Keratinocyte (primary cell): ENCODE data around the gene PARD3. TPM values are rescaled to one million over a fixed set of nuclear protein-coding genes. Genes with fewer than 3 reads are reported as not detected.
A peak's percentile ranks its signal among the peaks of the same experiment; 100 is the strongest.

Experiments used
- DNase-seq: peaks from one replicate; pipeline ENCODE4 v3.0.0-alpha.2; 2011; ENCODE audit warnings: low read depth, missing footprints, low spot score
- FAIRE-seq: peaks from 2 replicates; lab custom pipeline; 2011; peaks lifted over from hg19 to GRCh38; lab: Jason Lieb, UNC
- H2AFZ ChIP-seq: 2 replicates; pipeline ENCODE4 v1.6.0; 2012; ENCODE audit warnings: low read length, control low read depth, inconsistent platforms; ENCODE audit not compliant: control insufficient read depth
- H3K27ac ChIP-seq: 2 replicates; pipeline ENCODE4 v1.5.1; 2011; ENCODE audit warnings: low read length; ENCODE audit not compliant: control insufficient read depth, insufficient read depth
- H3K27me3 ChIP-seq: 3 replicates; pipeline ENCODE4 v1.6.0; 2011; ENCODE audit warnings: low read length; ENCODE audit not compliant: control insufficient read depth, insufficient read depth; ENCODE audit errors: extremely low read depth
- H3K36me3 ChIP-seq, 2 experiments: 2 replicates in 1 of 2; 3 replicates in 1 of 2; pipeline ENCODE4 v1.5.1; 2011; ENCODE audit warnings: low read length in 2 of 2, mild to moderate bottlenecking in 1 of 2; ENCODE audit not compliant: control insufficient read depth in 2 of 2, insufficient read depth in 2 of 2; ENCODE audit errors: extremely low read depth in 1 of 2
- H3K4me1 ChIP-seq: 3 replicates; pipeline ENCODE4 v1.5.1; 2011; ENCODE audit warnings: low read length; ENCODE audit not compliant: control insufficient read depth, insufficient read depth; ENCODE audit errors: extremely low read depth
- H3K4me2 ChIP-seq: 3 replicates; pipeline ENCODE4 v1.6.0; 2011; ENCODE audit warnings: low read depth, low read length; ENCODE audit not compliant: control insufficient read depth, insufficient read depth; ENCODE audit errors: extremely low read depth
- H3K4me3 ChIP-seq, 3 experiments: fragments of 200-600 bp in 1 of 3; sonication (generic) in 1 of 3; 2 replicates in 2 of 3; 3 replicates in 1 of 3; pipeline ENCODE4 v1.5.1; 2011 to 2016; ENCODE audit warnings: low read length in 3 of 3, mild to moderate bottlenecking in 3 of 3, control low read depth in 2 of 3, inconsistent platforms in 1 of 3, low read depth in 1 of 3, mixed read lengths in 1 of 3, mixed run types in 1 of 3, moderate library complexity in 1 of 3; ENCODE audit not compliant: control insufficient read depth in 2 of 3, insufficient read depth in 2 of 3; ENCODE audit errors: extremely low read depth in 1 of 3
- H3K79me2 ChIP-seq: 2 replicates; pipeline ENCODE4 v1.6.0; 2012; ENCODE audit warnings: low read length; ENCODE audit not compliant: control insufficient read depth, insufficient read depth
- H3K9ac ChIP-seq: 3 replicates; pipeline ENCODE4 v1.6.0; 2011; ENCODE audit warnings: low read length; ENCODE audit not compliant: control insufficient read depth, insufficient read depth; ENCODE audit errors: extremely low read depth
- H3K9me1 ChIP-seq: 3 replicates; pipeline ENCODE4 v1.6.0; 2011; ENCODE audit warnings: low read length; ENCODE audit not compliant: control insufficient read depth, insufficient read depth; ENCODE audit errors: extremely low read depth
- H3K9me3 ChIP-seq: 2 replicates; pipeline ENCODE4 v1.5.1; 2012; ENCODE audit warnings: low read depth, low read length; ENCODE audit not compliant: control insufficient read depth
- H4K20me1 ChIP-seq: 3 replicates; pipeline ENCODE4 v1.6.0; 2011; ENCODE audit warnings: low read length; ENCODE audit not compliant: control insufficient read depth, insufficient read depth; ENCODE audit errors: extremely low read depth
- EZH2 ChIP-seq: IDR thresholded peaks from one replicate; pipeline ENCODE4 v1.6.1; 2012; ENCODE audit warnings: inconsistent platforms, mild to moderate bottlenecking, low read length, moderate library complexity
- dilution Hi-C: fragments of 300-500 bp; cut with MboI; formaldehyde crosslinking; loops from one replicate; pipeline ENCODE4 v1.7.0; 2020; ENCODE audit warnings: low sequenced_read_pairs; ENCODE audit not compliant: extremely low pct_ligation_motif_present
- polyA plus RNA-seq, 5 experiments: library from polyadenylated mRNA; depleted of rRNA in 3 of 5; stranded (reverse) in 3 of 5; stranded (forward) in 1 of 5; unstranded in 1 of 5; fragments of >200 nt; gene quantifications; 1 replicate in 1 of 5; 2 replicates in 3 of 5; 3 replicates in 1 of 5; pipeline versions ENCODE4 v1.2.1 to v1.2.3, GENCODE V29; 2011 to 2012; ENCODE audit warnings: missing spikeins in 2 of 5, low read depth in 1 of 5, low replicate concordance in 1 of 5
- TF ChIP-seq, protein P1 (sequence below), 3 experiments: IDR thresholded peaks in 1 of 3; conservative IDR thresholded peaks in 1 of 3; optimal IDR thresholded peaks in 1 of 3; 2 replicates in 2 of 3; 3 replicates in 1 of 3; pipeline versions ENCODE3 to v1.5.1; 2011; ENCODE audit warnings: low read length in 3 of 3, mild to moderate bottlenecking in 3 of 3, moderate library complexity in 2 of 3, control low read depth in 1 of 3, inconsistent platforms in 1 of 3; ENCODE audit not compliant: insufficient read depth in 2 of 3; ENCODE audit errors: extremely low read depth in 1 of 3

Gene PARD3
- polyA plus RNA-seq, 1 donor (not counting 4 experiments of a cell fraction or from before 2014, with no cell fraction given): 46.4 TPM

DNA sequence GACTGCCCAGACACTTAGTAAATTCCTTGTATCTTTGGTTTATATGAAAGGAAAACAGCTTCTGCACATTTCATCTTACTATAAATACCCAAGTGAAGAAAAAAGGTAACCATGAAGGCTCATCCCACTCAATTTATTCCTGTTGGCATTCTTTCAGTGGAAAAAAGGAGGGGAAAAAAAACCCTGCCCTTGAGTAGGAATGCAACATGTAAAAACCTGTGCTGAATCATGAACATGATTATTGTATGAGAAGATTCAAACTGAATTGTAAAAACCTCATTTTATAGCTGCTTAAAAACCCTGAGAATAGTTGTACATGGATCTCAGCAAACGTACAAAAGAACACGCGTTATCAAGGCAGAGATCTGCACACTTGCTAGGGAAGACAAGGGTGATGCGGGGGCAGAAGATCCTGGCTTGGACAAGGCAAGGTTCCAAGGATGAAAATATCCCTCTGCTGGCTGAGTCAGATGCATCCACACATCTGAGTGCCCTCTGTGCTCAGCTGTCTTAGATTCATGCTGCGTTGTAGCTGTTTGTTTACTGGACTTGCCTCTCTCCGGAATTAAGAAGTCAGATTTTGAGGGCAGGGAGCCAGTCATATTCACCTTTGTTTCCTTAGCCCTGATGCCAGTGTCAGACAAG, 658.2 kb downstream of the PARD3 start:
- no peaks in the 10 kb centered on the region for H4K20me1 ChIP-seq
- DNase-seq: peak; percentile 9
- no peaks in the 10 kb centered on the region for H3K79me2 ChIP-seq
- H3K4me1 ChIP-seq: peaks cover 25% of the 10 kb centered on the region
- peak overlapping the region; percentile 87 for H3K4me2 ChIP-seq
- peak overlapping the region in 1 of 3 experiments; percentile 49 for H3K4me3 ChIP-seq
- H3K9me1 ChIP-seq: no peaks in the 10 kb centered on the region
- H2AFZ ChIP-seq: peak overlapping the region; percentile 78
- H3K9ac ChIP-seq: peak overlapping the region; percentile 61
- no peaks in the 10 kb centered on the region for H3K9me3 ChIP-seq
- no peak for TF ChIP-seq EZH2
- TF ChIP-seq, protein P1, sequence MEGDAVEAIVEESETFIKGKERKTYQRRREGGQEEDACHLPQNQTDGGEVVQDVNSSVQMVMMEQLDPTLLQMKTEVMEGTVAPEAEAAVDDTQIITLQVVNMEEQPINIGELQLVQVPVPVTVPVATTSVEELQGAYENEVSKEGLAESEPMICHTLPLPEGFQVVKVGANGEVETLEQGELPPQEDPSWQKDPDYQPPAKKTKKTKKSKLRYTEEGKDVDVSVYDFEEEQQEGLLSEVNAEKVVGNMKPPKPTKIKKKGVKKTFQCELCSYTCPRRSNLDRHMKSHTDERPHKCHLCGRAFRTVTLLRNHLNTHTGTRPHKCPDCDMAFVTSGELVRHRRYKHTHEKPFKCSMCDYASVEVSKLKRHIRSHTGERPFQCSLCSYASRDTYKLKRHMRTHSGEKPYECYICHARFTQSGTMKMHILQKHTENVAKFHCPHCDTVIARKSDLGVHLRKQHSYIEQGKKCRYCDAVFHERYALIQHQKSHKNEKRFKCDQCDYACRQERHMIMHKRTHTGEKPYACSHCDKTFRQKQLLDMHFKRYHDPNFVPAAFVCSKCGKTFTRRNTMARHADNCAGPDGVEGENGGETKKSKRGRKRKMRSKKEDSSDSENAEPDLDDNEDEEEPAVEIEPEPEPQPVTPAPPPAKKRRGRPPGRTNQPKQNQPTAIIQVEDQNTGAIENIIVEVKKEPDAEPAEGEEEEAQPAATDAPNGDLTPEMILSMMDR (optimal IDR thresholded peaks at IDR 0.05 in 1 of 3, IDR thresholded peaks at IDR 0.05 in 1 of 3, conservative IDR thresholded peaks at IDR 0.05 in 1 of 3; ENCODE audit: extremely low read depth in 1 of 3, insufficient read depth in 2 of 3, low read length in 3 of 3): peak; percentile 42 to 52 (median 44)
- FAIRE-seq: peak; percentile 63
- dilution Hi-C loops: no loop called here
- H3K27me3 ChIP-seq: no peaks in the 10 kb centered on the region
- H3K27ac ChIP-seq: peak overlapping the region; percentile 73
- H3K36me3 ChIP-seq: no peaks in the 10 kb centered on the region

DNA sequence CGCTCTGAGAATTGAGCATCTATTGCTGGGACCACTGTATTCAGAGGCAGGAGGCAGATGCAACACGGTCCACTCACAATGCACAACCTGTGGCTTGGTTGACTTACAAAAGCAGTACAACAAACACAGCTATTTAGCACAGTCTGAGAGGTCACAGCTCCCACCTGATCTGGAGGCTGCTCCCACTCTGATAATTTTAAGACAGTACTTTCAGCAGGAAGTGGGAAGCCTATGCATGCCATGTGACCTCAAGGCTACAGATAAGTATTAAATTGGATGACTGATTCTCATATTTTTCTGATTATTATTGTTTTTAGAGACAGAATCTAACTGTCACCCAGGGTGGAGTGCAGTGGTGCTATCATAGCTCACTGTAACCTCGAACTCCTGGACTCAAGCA, 659.3 kb downstream of the PARD3 start:
- H3K27ac ChIP-seq: no peak overlapping the region
- peaks cover 23% of the 10 kb centered on the region for H3K4me1 ChIP-seq
- TF ChIP-seq EZH2: no peak
- TF ChIP-seq, protein P1 (optimal IDR thresholded peaks at IDR 0.05 in 1 of 3, IDR thresholded peaks at IDR 0.05 in 1 of 3, conservative IDR thresholded peaks at IDR 0.05 in 1 of 3; ENCODE audit: extremely low read depth in 1 of 3, insufficient read depth in 2 of 3, low read length in 3 of 3): no peak
- no peak overlapping the region for H2AFZ ChIP-seq
- no peak overlapping the region for H3K4me3 ChIP-seq
- H3K9me3 ChIP-seq: no peaks in the 10 kb centered on the region
- dilution Hi-C loops: no loop called here
- H3K9me1 ChIP-seq: no peaks in the 10 kb centered on the region
- no peaks in the 10 kb centered on the region for H3K79me2 ChIP-seq
- DNase-seq (no peak), FAIRE-seq (no peak)
- no peak overlapping the region for H3K4me2 ChIP-seq
- no peaks in the 10 kb centered on the region for H3K36me3 ChIP-seq
- H3K27me3 ChIP-seq: no peaks in the 10 kb centered on the region
- no peak overlapping the region for H3K9ac ChIP-seq
- no peaks in the 10 kb centered on the region for H4K20me1 ChIP-seq
